ENCODE results near the gene CGB7. TPM values are rescaled to one million over a fixed set of nuclear protein-coding genes. Genes with fewer than 3 reads are reported as not detected.

The CGB7 gene
- not detected in 2 replicates for total RNA-seq (2016; rRNA removed; fragmentation: Illumina TruSeq; extraction: Trizol)
- not detected in 2 replicates for total RNA-seq (2016; cell fraction: cytosol; rRNA removed; fragmentation: Illumina TruSeq; extraction: Trizol; ENCODE audit: low read depth)
- total RNA-seq (2016; cell fraction: insoluble cytoplasmic fraction; rRNA removed; fragmentation: Illumina TruSeq; extraction: Trizol), result not detected in 2 replicates
- total RNA-seq (2016; cell fraction: membrane; rRNA removed; fragmentation: Illumina TruSeq; extraction: Trizol), result not detected in 2 replicates
- total RNA-seq (2016; cell fraction: nucleus; rRNA removed; fragmentation: Illumina TruSeq; extraction: Trizol), result not detected in 2 replicates
- 0.07 and 0.08 TPM in 2 replicates for polyA plus RNA-seq (2011; rRNA removed)
- not detected in 2 replicates for polyA plus RNA-seq (2011; cell fraction: cytosol; rRNA removed)
- 0.23 and 0.31 TPM in 2 replicates for polyA plus RNA-seq (2011; cell fraction: nucleus; rRNA removed)
- polyA plus RNA-seq (2012), result not detected in 2 replicates
- not detected in 2 replicates for polyA plus RNA-seq (2016; cell fraction: cytosol; fragmentation: Illumina TruSeq; extraction: Trizol; ENCODE audit: low read depth)
- polyA plus RNA-seq (2016; cell fraction: insoluble cytoplasmic fraction; fragmentation: Illumina TruSeq; extraction: Trizol; ENCODE audit: low read depth), result not detected in 2 replicates
- polyA plus RNA-seq (2016; cell fraction: membrane; fragmentation: Illumina TruSeq; extraction: Trizol; ENCODE audit: low read depth), result not detected in 2 replicates
- not detected in 2 replicates for polyA plus RNA-seq (2016; cell fraction: nucleus; fragmentation: Illumina TruSeq; extraction: Trizol; ENCODE audit: insufficient read depth, low read depth)
- not detected in 2 replicates for polyA minus RNA-seq (2011; rRNA and poly(A)+ RNA removed; ENCODE audit: low replicate concordance)
- not detected in 2 replicates for polyA minus RNA-seq (2011; cell fraction: cytosol; rRNA and poly(A)+ RNA removed)
- polyA minus RNA-seq (2011; cell fraction: nucleus; rRNA and poly(A)+ RNA removed), result not detected in 2 replicates
- Bru-seq, nascent RNA, result not detected
- BruChase-seq, experiment 1, labeled RNA remaining after a 6-hour chase, result not detected
- not detected for BruChase-seq, experiment 2, labeled RNA remaining after a 2-hour chase
- long read RNA-seq, experiment 1, result 0 reads
- long read RNA-seq, experiment 2, result 0 reads

DNA sequence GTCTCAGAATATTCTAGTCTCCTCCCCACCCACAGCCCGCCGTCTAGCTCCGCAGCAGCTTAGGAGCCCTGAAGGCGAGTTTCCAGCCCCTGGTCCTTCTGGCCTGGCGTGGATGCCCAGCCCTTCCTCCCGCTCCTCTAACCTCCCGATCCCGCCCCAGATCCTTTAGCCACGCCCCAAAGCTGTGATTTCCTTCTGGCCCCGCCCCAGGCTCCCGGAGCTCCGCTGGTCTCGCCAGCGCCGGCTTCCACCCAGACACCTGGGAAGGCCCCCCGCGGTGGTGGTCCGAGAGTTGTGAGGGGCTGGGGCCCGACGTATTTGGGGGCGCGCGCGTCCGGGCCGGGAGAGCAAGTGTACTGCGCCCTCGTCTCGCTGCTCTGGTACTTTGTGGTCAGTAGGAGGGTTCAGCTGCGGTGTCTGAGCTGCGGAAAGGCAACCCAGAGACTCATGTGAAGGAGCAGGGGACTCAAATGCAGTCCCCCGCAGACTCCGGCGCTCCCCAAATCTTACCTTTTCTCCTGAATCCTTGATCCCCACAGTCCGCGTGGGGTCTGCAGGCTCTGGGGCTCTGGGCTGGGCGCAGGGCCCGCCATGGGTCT, at the start of gene CGB7:
CGB7 (minus strand) TSS at position 114 of the 599 bp plus-strand sequence. CDS start 2,374 bp downstream, outside the sequence.
- H3K79me2 ChIP-seq (ENCODE audit: insufficient read depth, low read length), result no peaks in the 10 kb centered on the region

DNA sequence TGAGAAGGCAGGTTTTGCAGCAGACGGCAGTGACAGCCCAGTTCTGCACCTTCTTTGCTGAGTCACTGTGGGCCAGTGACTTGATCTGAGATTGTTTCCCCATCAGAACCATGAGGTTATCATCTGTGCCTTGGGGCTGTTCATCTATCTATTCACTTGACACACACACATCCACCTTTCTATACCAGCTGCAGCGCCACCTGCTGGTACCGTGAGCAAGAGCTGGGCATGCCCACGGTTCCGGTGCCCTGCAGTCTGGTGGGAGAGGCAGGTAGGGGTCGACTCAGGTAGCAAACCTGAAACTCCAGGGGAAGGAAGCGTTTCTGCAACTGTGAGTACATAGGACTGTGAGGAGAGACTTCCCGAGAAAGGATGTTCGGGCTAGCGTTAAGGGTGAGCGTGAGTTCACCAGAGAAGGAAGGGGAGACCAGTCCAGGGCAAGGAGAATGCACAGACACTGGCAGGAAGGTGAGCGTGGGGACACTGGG, 49.1 kb upstream of the CGB7 start:
- DNase-seq (ENCODE audit: low spot score) (peak; percentile 59), ATAC-seq (peak; percentile 75), FAIRE-seq (peak; percentile 76)
- Histone ChIP-seq H3K27me3 (ENCODE audit: control insufficient read depth in 1 of 2, insufficient read depth in 2 of 2, low read length in 2 of 2) (no peaks in the 10 kb centered on the region), H3K4me3 (replicated peaks in 1 of 3; ENCODE audit: insufficient read depth in 1 of 3, low read depth in 2 of 3, low read length in 3 of 3) (no peak overlapping the region), H3K27ac (ENCODE audit: extremely low read length, insufficient read depth, low read length) (no peak overlapping the region), H3K9ac (ENCODE audit: insufficient read depth, low read depth, low read length) (no peak overlapping the region), H3K4me2 (ENCODE audit: low read depth, low read length) (no peak overlapping the region), H2AFZ (ENCODE audit: low read length) (no peak overlapping the region), H3K79me2 (ENCODE audit: insufficient read depth, low read length) (no peaks in the 10 kb centered on the region), H3K36me3 (replicated peaks in 1 of 2; ENCODE audit: control insufficient read depth in 1 of 2, insufficient read depth in 2 of 2, low read length in 2 of 2) (peaks cover 21 to 70% of the 10 kb centered on the region in 2 experiments; a peak in 4 of 5 replicates), H3K9me3 (ENCODE audit: low read length) (no peaks in the 10 kb centered on the region), H4K20me1 (ENCODE audit: insufficient read depth, low read length) (peaks cover 20% of the 10 kb centered on the region), H3K4me1 (ENCODE audit: insufficient read depth, low read length) (no peaks in the 10 kb centered on the region)
- CTCF ChIA-PET (ENCODE audit: low intra/inter-chr PET ratio, low total read pairs), result interaction anchor here (1.1 to 1.8 kb wide), 2 partner anchors 9 to 38 kb away, joined by 4 to 7 read pairs; no protein-coding TSS in a partner anchor
- intact Hi-C loops (cut with micrococcal nuclease; ENCODE audit: unreplicated experiment) (no loop called here), in situ Hi-C loops (cut with HindIII; ENCODE audit: extremely low pct_ligation_motif_present, low pct_unique_long_range_greater_than_20kb) (no loop called here)
- BruUV-seq (replicated peaks), result no TSS peak
- WGBS (ENCODE audit: low lambda C conversion rate), result 69% methylated on average over 11 of the region's 12 CpGs
- POLR2A ChIA-PET, result interaction anchor here (1.2 to 1.4 kb wide), 3 partner anchors 9 to 113 kb away, joined by 4 read pairs; partner anchors contain the start of genes GYS1 and RUVBL2
- TF ChIP-seq ZFP41 (CRISPR knock-in tag; IDR thresholded peaks at IDR 0.05; ENCODE audit: borderline replicate concordance) (0 out of 2 replicates have a peak, but pooled peaks have one; percentile 19), ATF7-NPFF (CRISPR knock-in tag; IDR thresholded peaks at IDR 0.05; ENCODE audit: low read depth) (no peak), ZNF124 (CRISPR knock-in tag; IDR thresholded peaks at IDR 0.05) (no peak), KDM1A (CRISPR knock-in tag; IDR thresholded peaks at IDR 0.05) (no peak)
- TF ChIP-seq, protein P1, sequence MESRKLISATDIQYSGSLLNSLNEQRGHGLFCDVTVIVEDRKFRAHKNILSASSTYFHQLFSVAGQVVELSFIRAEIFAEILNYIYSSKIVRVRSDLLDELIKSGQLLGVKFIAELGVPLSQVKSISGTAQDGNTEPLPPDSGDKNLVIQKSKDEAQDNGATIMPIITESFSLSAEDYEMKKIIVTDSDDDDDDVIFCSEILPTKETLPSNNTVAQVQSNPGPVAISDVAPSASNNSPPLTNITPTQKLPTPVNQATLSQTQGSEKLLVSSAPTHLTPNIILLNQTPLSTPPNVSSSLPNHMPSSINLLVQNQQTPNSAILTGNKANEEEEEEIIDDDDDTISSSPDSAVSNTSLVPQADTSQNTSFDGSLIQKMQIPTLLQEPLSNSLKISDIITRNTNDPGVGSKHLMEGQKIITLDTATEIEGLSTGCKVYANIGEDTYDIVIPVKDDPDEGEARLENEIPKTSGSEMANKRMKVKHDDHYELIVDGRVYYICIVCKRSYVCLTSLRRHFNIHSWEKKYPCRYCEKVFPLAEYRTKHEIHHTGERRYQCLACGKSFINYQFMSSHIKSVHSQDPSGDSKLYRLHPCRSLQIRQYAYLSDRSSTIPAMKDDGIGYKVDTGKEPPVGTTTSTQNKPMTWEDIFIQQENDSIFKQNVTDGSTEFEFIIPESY (CRISPR knock-in tag; IDR thresholded peaks at IDR 0.05), result peak; percentile 31; the same call in 1 of the 2 replicates
- TF ChIP-seq, protein P2, sequence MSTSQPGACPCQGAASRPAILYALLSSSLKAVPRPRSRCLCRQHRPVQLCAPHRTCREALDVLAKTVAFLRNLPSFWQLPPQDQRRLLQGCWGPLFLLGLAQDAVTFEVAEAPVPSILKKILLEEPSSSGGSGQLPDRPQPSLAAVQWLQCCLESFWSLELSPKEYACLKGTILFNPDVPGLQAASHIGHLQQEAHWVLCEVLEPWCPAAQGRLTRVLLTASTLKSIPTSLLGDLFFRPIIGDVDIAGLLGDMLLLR (CRISPR knock-in tag; IDR thresholded peaks at IDR 0.05), result peak; percentile 42; the same call in 1 of the 2 replicates

More for the DNA sequence above, at the start of gene CGB7:
- Histone ChIP-seq H3K9me3 (ENCODE audit: low read length) (no peaks in the 10 kb centered on the region), H2AFZ (ENCODE audit: low read length) (peak within 1 kb of the TSS; percentile 72), H3K4me2 (ENCODE audit: low read depth, low read length) (peak within 1 kb of the TSS; percentile 93), H3K9ac (ENCODE audit: insufficient read depth, low read depth, low read length) (no peak within 1 kb of the TSS), H3K27ac (ENCODE audit: extremely low read length, insufficient read depth, low read length) (no peak within 1 kb of the TSS), H4K20me1 (ENCODE audit: insufficient read depth, low read length) (no peaks in the 10 kb centered on the region), H3K36me3 (replicated peaks in 1 of 2; ENCODE audit: control insufficient read depth in 1 of 2, insufficient read depth in 2 of 2, low read length in 2 of 2) (no peaks in the 10 kb centered on the region), H3K4me1 (ENCODE audit: insufficient read depth, low read length) (peaks cover 17% of the 10 kb centered on the region), H3K4me3 (replicated peaks in 1 of 3; ENCODE audit: insufficient read depth in 1 of 3, low read depth in 2 of 3, low read length in 3 of 3) (peak within 1 kb of the TSS; percentile 54 to 71 (median 63); a peak in 5 of 6 replicates), H3K27me3 (ENCODE audit: control insufficient read depth in 1 of 2, insufficient read depth in 2 of 2, low read length in 2 of 2) (peaks cover 11 to 48% of the 10 kb centered on the region in 2 experiments; a peak in 4 of 5 replicates)
- CTCF ChIA-PET (ENCODE audit: low intra/inter-chr PET ratio, low total read pairs), result no interaction called here
- intact Hi-C loops (cut with micrococcal nuclease; ENCODE audit: unreplicated experiment) (no loop called here), in situ Hi-C loops (cut with HindIII; ENCODE audit: extremely low pct_ligation_motif_present, low pct_unique_long_range_greater_than_20kb) (no loop called here)
- TF ChIP-seq GFI1 (CRISPR knock-in tag; IDR thresholded peaks at IDR 0.05; ENCODE audit: borderline replicate concordance) (peak; percentile 44; the same call in 1 of the 2 replicates), SMARCC2 (IDR thresholded peaks at IDR 0.05) (no peak)
- BruUV-seq (replicated peaks), result no TSS peak
- 5% methylated on average over 32 of the region's 38 CpGs for WGBS (ENCODE audit: low lambda C conversion rate)
- peak; percentile 17 for DNase-seq (ENCODE audit: low spot score)
- POLR2A ChIA-PET, result no interaction called here
- no peak for FAIRE-seq
- peak; percentile 30; the same call in 2 of the 3 replicates for ATAC-seq
